NT2/D1 (cell line): Measurements from ENCODE around the gene HBA2.
"Not testable (repeated sequence)": the region's sequence is repeated elsewhere in the genome, so short reads cannot be mapped to it uniquely, and the experiment has no call there.

Experiments
- DNase-seq: peaks from one replicate; pipeline ENCODE4 v3.0.0-alpha.2; 2011; ENCODE audit warnings: low read depth, low spot score
- H3K27me3 ChIP-seq: 2 replicates; pipeline ENCODE4 v1.6.0; 2011; ENCODE audit warnings: mild to moderate bottlenecking; ENCODE audit not compliant: insufficient read length, insufficient read depth
- H3K36me3 ChIP-seq: 2 replicates; pipeline ENCODE4 v1.6.1; 2011; ENCODE audit warnings: mild to moderate bottlenecking, low read length, mixed read lengths; ENCODE audit not compliant: insufficient read depth, insufficient read length
- H3K4me1 ChIP-seq: 2 replicates; pipeline ENCODE4 v1.5.1; 2011; ENCODE audit not compliant: insufficient read depth, insufficient read length
- H3K4me3 ChIP-seq: 2 replicates; pipeline ENCODE4 v1.5.1; 2011; ENCODE audit warnings: low read depth; ENCODE audit not compliant: insufficient read length
- H3K9ac ChIP-seq: 2 replicates; pipeline ENCODE4 v1.6.0; 2011; ENCODE audit warnings: low read depth; ENCODE audit not compliant: insufficient read length
- H3K9me3 ChIP-seq: 2 replicates; pipeline ENCODE4 v1.5.1; 2011; ENCODE audit warnings: mild to moderate bottlenecking, low read length; ENCODE audit not compliant: insufficient read depth
- SUZ12 ChIP-seq: IDR thresholded peaks from 2 replicates; pipeline ENCODE4 v1.6.1; 2011; ENCODE audit not compliant: insufficient read length, insufficient read depth; ENCODE audit errors: extremely low read depth
- YY1 ChIP-seq: IDR thresholded peaks from 2 replicates; pipeline ENCODE4 v1.6.1; 2011; ENCODE audit not compliant: insufficient read length, insufficient read depth
- ZNF274 ChIP-seq: IDR thresholded peaks from 2 replicates; pipeline ENCODE4 v1.6.1; 2011; ENCODE audit warnings: mild to moderate bottlenecking, low read depth, low read length

The HBA2 gene

DNA sequence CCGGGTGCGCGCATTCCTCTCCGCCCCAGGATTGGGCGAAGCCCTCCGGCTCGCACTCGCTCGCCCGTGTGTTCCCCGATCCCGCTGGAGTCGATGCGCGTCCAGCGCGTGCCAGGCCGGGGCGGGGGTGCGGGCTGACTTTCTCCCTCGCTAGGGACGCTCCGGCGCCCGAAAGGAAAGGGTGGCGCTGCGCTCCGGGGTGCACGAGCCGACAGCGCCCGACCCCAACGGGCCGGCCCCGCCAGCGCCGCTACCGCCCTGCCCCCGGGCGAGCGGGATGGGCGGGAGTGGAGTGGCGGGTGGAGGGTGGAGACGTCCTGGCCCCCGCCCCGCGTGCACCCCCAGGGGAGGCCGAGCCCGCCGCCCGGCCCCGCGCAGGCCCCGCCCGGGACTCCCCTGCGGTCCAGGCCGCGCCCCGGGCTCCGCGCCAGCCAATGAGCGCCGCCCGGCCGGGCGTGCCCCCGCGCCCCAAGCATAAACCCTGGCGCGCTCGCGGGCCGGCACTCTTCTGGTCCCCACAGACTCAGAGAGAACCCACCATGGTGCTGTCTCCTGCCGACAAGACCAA lies at the start of gene HBA2:
Gene HBA2, plus strand, starts transcription at position 503 of the 568 bp plus-strand sequence. Its CDS starts 37 bp downstream, at position 540.
- H3K9ac ChIP-seq, H3K4me1 ChIP-seq, H3K9me3 ChIP-seq, H3K4me3 ChIP-seq, DNase-seq, H3K36me3 ChIP-seq: not testable (repeated sequence)
- peaks cover 73% of the 10 kb centered on the region for H3K27me3 ChIP-seq

DNA sequence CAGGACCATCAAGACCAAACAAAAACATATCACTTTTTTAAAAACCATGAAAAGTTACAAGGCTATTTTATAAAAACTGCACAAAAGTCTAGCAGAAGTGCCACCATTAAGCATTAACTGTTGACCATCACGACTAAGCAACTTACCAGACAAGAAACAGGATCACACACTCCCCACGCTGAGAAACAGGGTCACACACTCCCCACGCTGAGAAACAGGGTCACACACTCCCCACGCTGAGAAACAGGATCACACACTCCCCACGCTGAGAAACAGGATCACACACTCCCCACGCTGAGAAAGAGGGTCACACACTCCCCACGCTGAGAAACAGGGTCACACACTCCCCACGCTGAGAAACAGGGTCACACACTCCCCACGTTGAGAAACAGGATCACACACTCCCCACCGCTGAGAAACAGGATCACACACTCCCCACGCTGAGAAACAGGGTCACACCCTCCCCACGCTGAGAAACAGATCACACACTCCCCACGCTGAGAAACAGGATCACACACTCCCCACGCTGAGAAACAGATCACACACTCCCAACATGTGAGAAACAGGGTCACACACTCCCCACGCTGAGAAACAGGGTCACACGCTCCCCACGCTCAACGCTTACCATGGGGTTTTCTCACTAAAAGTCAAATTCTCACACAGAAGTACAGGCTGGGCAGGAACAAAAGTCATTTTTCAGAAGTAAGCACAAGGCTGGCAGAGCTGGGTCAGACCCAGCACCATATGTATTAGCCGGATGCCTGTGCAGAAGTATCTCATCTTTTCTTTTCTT lies 48.9 kb upstream of the HBA2 start:
- not testable (repeated sequence) for H3K9ac ChIP-seq, DNase-seq, H3K4me3 ChIP-seq, H3K27me3 ChIP-seq, H3K4me1 ChIP-seq, H3K36me3 ChIP-seq, H3K9me3 ChIP-seq

DNA sequence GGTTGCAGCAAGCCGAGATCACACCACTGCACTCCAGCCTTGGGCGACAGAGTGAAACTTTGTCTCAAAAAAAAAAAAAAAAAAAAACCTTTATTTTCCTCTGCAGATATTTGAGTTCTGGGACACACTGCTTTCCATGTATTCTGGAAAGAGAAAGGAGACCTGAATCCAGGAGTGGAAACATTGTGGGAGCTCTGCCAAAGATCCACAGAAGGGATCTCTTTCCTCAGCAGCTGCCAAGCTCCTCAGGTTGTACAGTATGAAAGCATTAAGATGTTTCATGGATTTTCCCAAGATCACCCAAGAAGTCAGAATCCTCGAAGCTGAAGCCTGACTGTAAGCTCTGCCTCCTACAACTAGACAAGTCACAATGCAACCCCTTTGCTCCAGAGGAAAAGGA lies 47.7 kb upstream of the HBA2 start:
- no peak for TF ChIP-seq ZNF274
- TF ChIP-seq SUZ12, result no peak
- no peak for TF ChIP-seq YY1
- no peak overlapping the region for H3K9ac ChIP-seq
- H3K27me3 ChIP-seq, result no peaks in the 10 kb centered on the region
- peaks cover 12% of the 10 kb centered on the region for H3K36me3 ChIP-seq
- H3K9me3 ChIP-seq, result no peaks in the 10 kb centered on the region
- DNase-seq, result no peak
- H3K4me1 ChIP-seq, result peaks cover 2% of the 10 kb centered on the region
- no peak overlapping the region for H3K4me3 ChIP-seq

GRCh38 chr16:129075-129474 lies 43.6 kb upstream of the HBA2 start:
- TF ChIP-seq ZNF274 (no peak), YY1 (no peak), SUZ12 (no peak)
- H3K4me1 ChIP-seq, result peaks cover 2% of the 10 kb centered on the region
- no peak overlapping the region for H3K4me3 ChIP-seq
- no peak overlapping the region for H3K9ac ChIP-seq
- no peaks in the 10 kb centered on the region for H3K27me3 ChIP-seq
- peaks cover 7% of the 10 kb centered on the region for H3K36me3 ChIP-seq
- H3K9me3 ChIP-seq, result no peaks in the 10 kb centered on the region
- no peak for DNase-seq

- DNase-seq, result no peak
- H3K4me3 ChIP-seq, result no peak overlapping the region
- H3K9ac ChIP-seq, result no peak overlapping the region
- no peaks in the 10 kb centered on the region for H3K9me3 ChIP-seq
- no peak for TF ChIP-seq ZNF274
- TF ChIP-seq SUZ12, result no peak
- no peak for TF ChIP-seq YY1
- no peaks in the 10 kb centered on the region for H3K27me3 ChIP-seq
- H3K36me3 ChIP-seq, result peaks cover 7% of the 10 kb centered on the region
- H3K4me1 ChIP-seq, result peaks cover 2% of the 10 kb centered on the region
Measured at GRCh38 chr16:130533-131173, 42.0 kb upstream of the HBA2 start.

DNA sequence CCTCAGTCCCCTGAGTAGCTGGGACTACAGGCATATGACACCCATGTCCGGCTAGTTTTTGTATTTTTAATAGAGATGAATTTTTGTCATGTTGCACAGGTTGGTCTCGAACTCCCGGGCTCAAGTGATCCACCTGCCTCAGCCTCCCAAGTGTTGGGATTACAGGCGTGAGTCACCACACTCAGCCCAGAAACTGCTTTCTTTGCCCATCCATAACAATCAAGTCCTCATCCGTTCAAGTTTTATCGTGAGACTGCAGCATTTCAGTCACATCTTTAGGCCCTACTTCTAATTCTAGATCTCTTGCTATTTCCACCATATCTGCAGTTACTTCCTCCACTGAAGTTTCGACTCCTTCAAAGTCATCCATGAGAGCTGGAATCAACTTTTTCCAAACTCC lies 40.6 kb upstream of the HBA2 start:
- Histone ChIP-seq H3K36me3 (peaks cover 7% of the 10 kb centered on the region), H3K9me3 (no peaks in the 10 kb centered on the region), H3K9ac (no peak overlapping the region), H3K4me3 (no peak overlapping the region), H3K27me3 (no peaks in the 10 kb centered on the region), H3K4me1 (no peaks in the 10 kb centered on the region)
- TF ChIP-seq ZNF274 (no peak), YY1 (no peak), SUZ12 (no peak)
- DNase-seq, result no peak

- Histone ChIP-seq H3K4me1 (no peaks in the 10 kb centered on the region), H3K9me3 (no peaks in the 10 kb centered on the region), H3K4me3 (no peak overlapping the region), H3K27me3 (no peaks in the 10 kb centered on the region), H3K36me3 (peaks cover 7% of the 10 kb centered on the region), H3K9ac (no peak overlapping the region)
- no peak for DNase-seq
- TF ChIP-seq YY1, result no peak
- TF ChIP-seq ZNF274, result no peak
- TF ChIP-seq SUZ12, result no peak
Measured at GRCh38 chr16:133716-134115, 39.0 kb upstream of the HBA2 start.

DNA sequence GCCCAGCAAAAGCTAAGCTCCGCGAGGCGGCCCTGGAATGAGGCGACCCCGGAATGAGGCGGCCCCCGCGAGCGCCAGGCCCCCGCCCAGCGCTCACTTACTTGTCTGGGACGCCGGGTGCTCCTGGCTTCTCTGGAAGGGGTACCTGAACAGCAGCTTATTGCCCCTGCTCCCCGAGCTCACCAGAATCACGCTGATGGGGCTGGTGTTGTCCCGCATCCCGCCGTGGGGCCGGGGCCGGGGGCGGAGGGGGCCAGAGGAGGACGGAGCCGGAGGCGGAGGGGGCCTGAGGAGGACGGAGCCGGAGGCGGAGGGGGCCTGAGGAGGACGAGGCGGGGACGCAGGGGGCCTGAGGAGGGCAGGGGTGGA lies 34.6 kb upstream of the HBA2 start:
- peak overlapping the region; percentile 58 for H3K4me3 ChIP-seq
- peak overlapping the region; percentile 66 for H3K9ac ChIP-seq
- H3K4me1 ChIP-seq, result no peaks in the 10 kb centered on the region
- H3K9me3 ChIP-seq, result no peaks in the 10 kb centered on the region
- TF ChIP-seq YY1 (no peak), ZNF274 (no peak), SUZ12 (no peak)
- no peak for DNase-seq
- H3K36me3 ChIP-seq, result no peaks in the 10 kb centered on the region
- no peaks in the 10 kb centered on the region for H3K27me3 ChIP-seq
